ENCODE measurements around the gene HACD3.
"Not testable (repeated sequence)": the region's sequence is repeated elsewhere in the genome, so short reads cannot be mapped to it uniquely, and the experiment has no call there.

The HACD3 gene

DNA sequence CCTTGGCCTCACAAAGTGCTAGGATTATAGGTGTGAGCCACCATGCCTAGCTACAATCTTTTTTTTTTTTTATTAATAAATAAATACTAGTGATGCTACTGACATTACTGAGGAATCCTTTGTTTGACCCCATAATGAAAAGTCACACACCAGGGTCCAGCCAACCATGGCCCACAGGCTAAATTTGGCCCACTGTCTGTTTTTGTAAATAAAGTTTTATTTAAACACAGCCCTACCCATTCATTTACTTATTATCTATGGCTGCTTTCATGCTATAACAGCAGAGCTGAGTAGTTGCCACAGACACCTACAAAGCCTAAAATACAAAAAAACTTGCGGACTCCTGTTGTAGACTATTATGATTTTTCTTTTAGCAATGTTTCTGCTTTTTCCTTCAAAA is 73.3 kb downstream of the HACD3 start:
- no peak for DNase-seq (ENCODE audit: low read depth)

GRCh38 chr15:65610871-65611718 is 80.8 kb downstream of the HACD3 start, which contains the start of gene INTS14:
Gene INTS14, minus strand, starts transcription at chr15:65611131. Its CDS starts 3,751 bp downstream, at chr15:65607380.
- DNase-seq (ENCODE audit: low read depth): peak; percentile 86

DNA sequence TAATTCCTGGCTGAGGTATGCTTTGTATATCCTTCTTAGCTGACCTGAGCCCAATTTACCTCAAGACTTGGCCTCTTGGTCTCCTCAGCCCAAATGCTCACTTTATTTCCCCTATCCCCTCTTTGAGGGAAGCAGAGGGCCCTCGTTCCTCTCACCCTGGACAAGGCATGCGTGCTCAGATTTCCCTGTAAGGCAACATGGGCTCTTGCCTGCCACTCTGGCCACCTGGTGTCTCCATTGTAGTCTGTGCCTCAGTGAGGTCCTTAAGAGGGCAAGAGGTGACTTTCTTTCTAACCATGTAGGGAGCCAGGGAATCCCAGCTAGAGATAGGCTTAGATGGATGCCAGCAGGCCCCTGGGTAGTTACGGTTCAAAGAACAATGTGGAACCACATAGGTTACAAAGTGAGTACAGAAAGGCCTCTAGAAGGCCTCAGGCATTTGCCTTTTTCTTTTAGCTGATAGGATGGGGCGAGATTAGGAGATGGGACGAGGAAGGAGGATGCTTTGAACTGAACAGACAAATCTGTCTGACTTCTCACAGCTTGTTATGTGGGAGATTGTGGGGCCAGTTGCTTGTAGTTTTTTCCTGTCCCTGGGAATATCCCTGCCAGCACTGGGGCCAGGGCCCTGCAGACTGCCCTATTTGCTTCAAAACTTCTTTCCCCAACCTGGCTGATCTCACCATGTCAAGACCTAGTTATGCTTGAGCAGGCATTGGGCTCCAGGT is 81.8 kb downstream of the HACD3 start:
- no peak for DNase-seq (ENCODE audit: low read depth)

- no peak for DNase-seq (ENCODE audit: low read depth)
Observed at GRCh38 chr15:65612616-65612946, 82.3 kb downstream of the HACD3 start.

GRCh38 chr15:65612949-65613744 is 82.9 kb downstream of the HACD3 start:
- no peak for DNase-seq (ENCODE audit: low read depth)

DNA sequence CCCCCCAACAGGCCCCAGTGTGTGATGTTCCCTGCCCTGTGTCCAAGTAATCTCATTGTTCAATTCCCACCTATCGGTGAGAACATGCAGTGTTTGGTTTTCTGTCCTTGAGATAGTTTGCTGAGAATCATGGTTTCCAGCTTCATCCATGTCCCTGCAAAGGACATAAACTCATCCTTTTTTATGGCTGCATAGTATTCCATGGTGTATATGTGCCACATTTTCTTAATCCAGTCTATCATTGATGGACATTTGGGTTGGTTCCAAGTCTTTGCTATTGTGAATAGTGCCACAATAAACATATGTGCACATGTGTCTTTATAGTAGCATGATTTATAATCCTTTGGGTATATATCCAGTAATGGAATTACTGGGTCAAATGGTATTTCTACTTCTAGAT is 85.6 kb downstream of the HACD3 start:
- DNase-seq (ENCODE audit: low read depth): not testable (repeated sequence)

DNA sequence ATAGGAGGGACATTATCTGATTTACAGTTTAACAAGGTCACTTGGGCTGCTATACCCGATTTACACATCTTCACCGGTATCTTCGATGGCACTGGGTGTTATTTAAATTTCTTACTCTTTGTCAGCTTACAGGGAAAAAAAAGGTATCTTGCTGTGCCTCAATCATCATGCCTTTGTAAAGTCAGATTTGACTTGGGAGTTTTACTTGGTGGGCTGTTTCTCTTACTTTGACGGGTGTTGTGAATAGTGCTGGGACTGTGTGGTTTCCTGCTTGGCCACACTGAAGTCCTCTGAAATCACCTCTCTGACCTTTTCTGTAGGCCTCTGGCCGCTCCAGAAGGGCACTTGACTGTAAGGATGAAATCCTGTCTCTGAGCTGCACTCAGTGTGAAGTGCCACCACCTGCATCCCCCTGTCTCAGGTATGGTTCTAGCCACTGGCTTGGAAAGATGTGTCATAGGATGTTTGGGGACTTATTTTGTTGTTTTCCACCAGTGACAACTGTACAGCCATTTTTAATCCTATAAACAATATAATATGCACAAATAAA is 88.4 kb downstream of the HACD3 start:
- DNase-seq (ENCODE audit: low read depth): no peak

DNA sequence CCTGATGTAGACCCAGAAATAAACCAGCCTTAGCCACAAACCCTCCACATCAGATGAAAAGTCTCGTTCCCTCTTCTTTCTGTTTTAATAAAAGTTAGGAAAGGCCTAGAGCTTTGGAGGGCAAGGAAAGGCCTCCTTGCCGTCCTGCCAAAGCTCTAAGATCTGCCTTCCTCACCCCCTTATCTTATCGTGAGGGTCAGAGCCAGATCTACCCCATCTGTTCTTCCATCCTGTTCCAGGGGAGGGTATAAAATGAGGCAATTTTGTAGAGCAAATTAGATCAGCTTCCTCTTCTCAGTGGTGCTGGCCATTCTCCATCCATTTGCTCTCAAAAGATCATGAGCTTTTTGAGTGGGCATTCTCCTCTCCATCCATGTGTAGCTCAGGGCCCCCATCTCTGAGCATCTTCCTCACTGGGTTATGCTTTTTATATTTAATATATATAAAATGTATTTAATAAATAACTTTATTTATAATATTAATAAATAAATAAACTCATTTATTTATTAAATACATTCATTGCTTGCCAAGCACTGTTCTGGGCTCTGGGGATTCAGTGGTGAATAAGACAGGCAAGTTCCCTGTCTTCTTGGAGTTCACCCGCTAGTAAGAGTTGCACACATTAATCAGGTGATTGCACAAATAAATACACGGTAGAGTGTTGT is 89.5 kb downstream of the HACD3 start:
- DNase-seq (ENCODE audit: low read depth): no peak

DNA sequence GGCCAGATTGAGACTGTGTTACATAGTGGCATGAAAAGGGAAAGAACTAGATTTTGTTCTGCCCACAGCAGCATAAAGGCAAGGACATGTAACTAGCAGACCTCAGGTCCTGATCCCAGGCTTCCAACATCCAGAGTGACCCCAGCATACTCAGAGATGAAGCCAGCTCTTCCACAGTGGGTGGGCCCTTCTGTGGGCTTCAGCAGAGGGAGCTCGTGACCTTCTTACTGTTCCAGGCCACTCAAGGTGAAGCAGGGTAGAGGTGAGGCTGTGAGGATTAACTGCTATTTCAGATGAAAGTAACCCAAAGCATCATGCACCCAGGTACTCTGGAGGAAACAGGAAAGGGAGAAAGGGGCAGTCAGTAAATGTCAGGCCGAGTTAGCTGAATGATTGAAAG is 90.6 kb downstream of the HACD3 start:
- DNase-seq (ENCODE audit: low read depth): no peak

GRCh38 chr15:65621638-65622037 is 91.4 kb downstream of the HACD3 start, which contains the start of gene SLC24A1:
Gene SLC24A1, plus strand, starts transcription at chr15:65621938. Its CDS starts 2,143 bp downstream, at chr15:65624081.
- no peak for DNase-seq (ENCODE audit: low read depth)

GRCh38 chr15:65623103-65623502 is 92.8 kb downstream of the HACD3 start:
- DNase-seq (ENCODE audit: low read depth): no peak

DNA sequence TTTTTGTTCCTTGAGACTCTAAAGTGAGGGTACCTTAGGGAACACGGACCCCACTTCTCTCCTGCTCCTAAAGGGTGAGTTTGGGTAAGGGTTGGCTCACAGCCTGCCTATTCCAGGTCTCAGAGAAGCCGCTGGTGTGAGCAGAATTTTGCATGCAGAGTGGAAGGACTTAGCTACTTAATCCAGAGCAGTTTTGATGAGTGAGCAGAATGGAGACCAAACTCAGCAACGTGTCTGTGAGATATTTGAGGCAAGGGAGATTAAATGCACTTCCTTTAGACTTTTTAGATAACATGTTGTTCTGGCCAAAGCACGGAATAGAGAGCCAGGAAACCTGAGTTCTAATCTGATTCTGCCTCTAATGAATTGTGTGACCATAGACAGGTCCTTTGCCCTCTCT is 96.6 kb downstream of the HACD3 start:
- DNase-seq (ENCODE audit: low read depth): no peak

All from T-helper 22 cell (primary cell).